ENCODE results near the gene NFIX. TPM values are rescaled to one million over a fixed set of nuclear protein-coding genes. Genes with fewer than 3 reads are reported as not detected.

NFIX gene
- total RNA-seq, 1 donor, result 114 TPM

DNA sequence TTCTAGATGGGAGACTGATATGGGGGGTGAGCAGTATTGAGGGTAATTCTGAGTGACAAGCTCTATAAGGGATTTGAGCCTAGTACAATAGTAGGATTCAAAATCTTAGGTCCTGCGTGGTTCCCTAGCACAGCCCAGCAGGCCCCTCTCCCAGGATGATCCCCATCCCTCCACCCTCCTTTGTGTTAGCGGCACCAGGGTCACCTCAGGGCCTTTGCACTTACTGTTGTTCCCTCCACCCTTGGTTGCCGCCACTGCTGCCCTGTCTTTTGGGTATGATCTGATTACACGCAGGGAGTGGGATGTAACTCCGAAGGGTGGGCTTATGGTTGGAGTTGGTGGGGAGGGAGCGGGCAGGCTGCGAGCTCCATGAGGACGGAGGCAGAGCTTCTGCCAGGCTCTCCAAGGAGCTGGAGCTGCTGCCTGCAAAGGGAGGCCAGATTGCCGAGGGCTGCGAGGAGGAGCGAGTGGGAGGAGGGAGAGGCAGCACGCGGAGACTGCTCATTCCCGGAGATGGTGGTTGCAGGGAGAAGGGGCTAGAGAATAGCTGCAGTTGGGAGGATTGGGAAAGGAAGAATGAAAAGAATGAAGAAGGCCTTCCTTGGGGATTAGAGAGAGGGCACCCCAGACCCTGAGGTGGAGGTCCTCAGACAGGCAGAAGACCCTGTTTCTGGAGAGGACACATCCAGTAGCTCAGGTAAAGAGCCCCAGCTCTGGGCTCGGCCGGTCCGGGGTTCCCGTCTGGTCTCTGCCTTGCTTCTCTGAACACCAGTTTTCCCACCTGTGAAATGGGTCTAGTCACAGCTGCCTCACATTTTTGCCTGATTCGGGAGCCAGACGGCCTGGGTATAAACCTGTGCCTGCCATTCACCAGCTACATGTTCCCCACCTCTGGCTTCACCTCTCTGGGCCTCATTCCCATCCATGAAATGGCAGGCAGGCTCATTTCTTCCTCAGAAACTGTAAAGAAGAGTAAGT lies 128.0 kb downstream of the NFIX start:
- no peak overlapping the region for H3K4me2 ChIP-seq (ENCODE audit: insufficient read depth, low read length)
- peaks cover 67% of the 10 kb centered on the region for H4K20me1 ChIP-seq (ENCODE audit: insufficient read depth, low read length)
- peak overlapping the region; percentile 96 for H3K27ac ChIP-seq (ENCODE audit: low read depth, low read length)
- no peak overlapping the region for H2AFZ ChIP-seq (ENCODE audit: low read length)
- no peak overlapping the region for H3K4me3 ChIP-seq (ENCODE audit: insufficient read depth, low read length)
- TF ChIP-seq, protein P1, sequence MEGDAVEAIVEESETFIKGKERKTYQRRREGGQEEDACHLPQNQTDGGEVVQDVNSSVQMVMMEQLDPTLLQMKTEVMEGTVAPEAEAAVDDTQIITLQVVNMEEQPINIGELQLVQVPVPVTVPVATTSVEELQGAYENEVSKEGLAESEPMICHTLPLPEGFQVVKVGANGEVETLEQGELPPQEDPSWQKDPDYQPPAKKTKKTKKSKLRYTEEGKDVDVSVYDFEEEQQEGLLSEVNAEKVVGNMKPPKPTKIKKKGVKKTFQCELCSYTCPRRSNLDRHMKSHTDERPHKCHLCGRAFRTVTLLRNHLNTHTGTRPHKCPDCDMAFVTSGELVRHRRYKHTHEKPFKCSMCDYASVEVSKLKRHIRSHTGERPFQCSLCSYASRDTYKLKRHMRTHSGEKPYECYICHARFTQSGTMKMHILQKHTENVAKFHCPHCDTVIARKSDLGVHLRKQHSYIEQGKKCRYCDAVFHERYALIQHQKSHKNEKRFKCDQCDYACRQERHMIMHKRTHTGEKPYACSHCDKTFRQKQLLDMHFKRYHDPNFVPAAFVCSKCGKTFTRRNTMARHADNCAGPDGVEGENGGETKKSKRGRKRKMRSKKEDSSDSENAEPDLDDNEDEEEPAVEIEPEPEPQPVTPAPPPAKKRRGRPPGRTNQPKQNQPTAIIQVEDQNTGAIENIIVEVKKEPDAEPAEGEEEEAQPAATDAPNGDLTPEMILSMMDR (IDR thresholded peaks at IDR 0.05; ENCODE audit: extremely low read depth, low read depth, low read length), result no peak
- no peaks in the 10 kb centered on the region for H3K9me3 ChIP-seq (ENCODE audit: low read depth, low read length)
- peak; percentile 29 for DNase-seq (ENCODE audit: insufficient read length, low spot score, missing footprints)
- peaks cover 98% of the 10 kb centered on the region for H3K79me2 ChIP-seq (ENCODE audit: insufficient read depth, low read length)
- H3K36me3 ChIP-seq (ENCODE audit: insufficient read depth, low read length), result peaks cover 23% of the 10 kb centered on the region
- no peaks in the 10 kb centered on the region for H3K27me3 ChIP-seq (ENCODE audit: insufficient read depth, low read length)
- peaks cover 41% of the 10 kb centered on the region for H3K4me1 ChIP-seq (ENCODE audit: insufficient read depth, low read length)

DNA sequence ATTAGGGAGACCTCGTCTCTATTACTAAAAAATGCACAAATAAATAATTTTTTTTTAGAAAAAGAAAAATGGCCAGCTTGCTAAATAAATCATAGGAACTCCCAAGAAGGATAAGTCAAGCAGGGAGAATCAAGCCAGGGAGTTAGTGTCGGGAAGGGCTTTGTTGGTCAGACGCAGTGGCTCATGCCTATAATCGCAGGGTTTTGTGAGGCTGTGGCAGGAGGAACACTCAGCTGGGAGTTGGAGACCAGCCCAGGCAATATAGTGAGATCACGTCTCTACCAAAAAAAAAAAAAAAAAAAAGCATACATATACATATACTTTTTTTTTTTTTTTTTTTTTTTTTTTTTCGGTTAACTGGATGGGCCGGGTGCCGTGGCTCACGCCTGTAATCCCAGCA lies 131.8 kb downstream of the NFIX start:
- Histone ChIP-seq H3K4me2 (ENCODE audit: insufficient read depth, low read length) (no peak overlapping the region), H3K36me3 (ENCODE audit: insufficient read depth, low read length) (peaks cover 18% of the 10 kb centered on the region), H2AFZ (ENCODE audit: low read length) (no peak overlapping the region), H3K9me3 (ENCODE audit: low read depth, low read length) (no peaks in the 10 kb centered on the region), H3K79me2 (ENCODE audit: insufficient read depth, low read length) (peaks cover 98% of the 10 kb centered on the region), H3K27ac (ENCODE audit: low read depth, low read length) (peak overlapping the region; percentile 19), H3K27me3 (ENCODE audit: insufficient read depth, low read length) (no peaks in the 10 kb centered on the region), H3K4me1 (ENCODE audit: insufficient read depth, low read length) (peaks cover 18% of the 10 kb centered on the region), H3K4me3 (ENCODE audit: insufficient read depth, low read length) (no peak overlapping the region), H4K20me1 (ENCODE audit: insufficient read depth, low read length) (peaks cover 68% of the 10 kb centered on the region)
- DNase-seq (ENCODE audit: insufficient read length, low spot score, missing footprints), result peak; percentile 53
- TF ChIP-seq, protein P1 (IDR thresholded peaks at IDR 0.05; ENCODE audit: extremely low read depth, low read depth, low read length), result no peak

DNA sequence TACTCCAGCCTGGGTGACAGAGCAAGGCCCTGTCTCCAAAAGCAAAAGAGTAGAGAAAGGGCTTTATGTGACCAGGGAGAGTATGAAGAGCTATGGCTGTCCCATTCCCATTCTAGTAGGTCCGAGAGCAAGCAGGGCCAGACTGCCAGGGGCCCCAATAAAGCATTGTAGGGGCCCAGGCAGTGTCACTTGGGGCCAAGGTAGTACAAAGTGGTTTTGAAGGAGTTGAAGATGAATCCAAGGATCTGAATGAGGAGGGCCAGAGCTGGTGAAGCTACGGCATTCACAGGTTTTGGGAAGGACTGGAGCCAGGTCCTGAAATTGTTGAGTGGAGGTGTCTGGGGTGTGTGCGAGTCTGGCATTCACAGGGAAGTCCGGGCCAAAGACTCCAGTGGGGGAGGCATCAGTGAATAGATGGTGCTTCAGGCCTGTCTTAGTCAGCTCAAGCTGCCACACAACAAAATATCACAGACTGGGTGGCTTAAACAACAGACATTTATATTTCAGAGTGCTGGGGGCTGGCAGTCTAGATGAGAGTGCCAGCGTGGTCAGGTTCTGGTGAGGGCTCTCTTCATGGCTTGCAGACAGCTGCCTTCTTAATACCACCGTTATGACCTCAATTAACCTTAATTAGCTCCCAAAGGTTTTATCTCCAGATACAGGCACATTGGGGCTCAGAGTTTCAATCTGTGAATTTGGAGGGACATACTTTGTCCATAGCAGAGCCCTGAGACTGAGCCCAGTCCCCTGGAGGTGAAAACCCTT lies 132.7 kb downstream of the NFIX start:
- no peak overlapping the region for H3K4me3 ChIP-seq (ENCODE audit: insufficient read depth, low read length)
- TF ChIP-seq, protein P1 (IDR thresholded peaks at IDR 0.05; ENCODE audit: extremely low read depth, low read depth, low read length), result no peak
- H3K27ac ChIP-seq (ENCODE audit: low read depth, low read length), result peak overlapping the region; percentile 43
- peaks cover 24% of the 10 kb centered on the region for H3K4me1 ChIP-seq (ENCODE audit: insufficient read depth, low read length)
- H4K20me1 ChIP-seq (ENCODE audit: insufficient read depth, low read length), result peaks cover 67% of the 10 kb centered on the region
- H3K36me3 ChIP-seq (ENCODE audit: insufficient read depth, low read length), result peaks cover 17% of the 10 kb centered on the region
- no peaks in the 10 kb centered on the region for H3K27me3 ChIP-seq (ENCODE audit: insufficient read depth, low read length)
- H2AFZ ChIP-seq (ENCODE audit: low read length), result no peak overlapping the region
- DNase-seq (ENCODE audit: insufficient read length, low spot score, missing footprints), result peak; percentile 49
- H3K4me2 ChIP-seq (ENCODE audit: insufficient read depth, low read length), result no peak overlapping the region
- H3K79me2 ChIP-seq (ENCODE audit: insufficient read depth, low read length), result peaks cover 92% of the 10 kb centered on the region
- H3K9me3 ChIP-seq (ENCODE audit: low read depth, low read length), result no peaks in the 10 kb centered on the region
